RWPE1 (cell line): ENCODE results near the gene UNCX.

ENCODE experiments used
- CTCF ChIA-PET: fragments of 350-600 bp; sonication (Branson Sonifier 250); formaldehyde crosslinking; extraction: SDS; loops from one replicate; lab custom pipeline; 2021; lab: Yijun Ruan, JAX
- POLR2A ChIA-PET: fragments of 400-600 bp; formaldehyde crosslinking; extraction: SDS; loops from one replicate; lab custom pipeline; 2020; ENCODE audit warnings: antibody characterized with exemption; ENCODE audit not compliant: low non-redundant PET; lab: Yijun Ruan, JAX
- DNase-seq: peaks from one replicate; pipeline ENCODE4 v3.0.0; 2012; ENCODE audit warnings: low spot score
- H3K27ac ChIP-seq: fragments of 450-650 bp; 2 replicates; pipeline ENCODE4 v1.5.1; 2017
- CTCF ChIP-seq: fragments of 450-650 bp; conservative IDR thresholded peaks from 2 replicates; pipeline ENCODE4 v1.5.1; 2017; ENCODE audit warnings: low read depth, mild to moderate bottlenecking

UNCX gene

GRCh38 chr7:1214516-1214915 is 18.2 kb upstream of the UNCX start:
- no peak overlapping the region for H3K27ac ChIP-seq
- ChIA-PET POLR2A (no interaction called here), CTCF (no interaction called here)
- TF ChIP-seq CTCF, result no peak
- DNase-seq, result no peak

GRCh38 chr7:1218541-1219165 is 14.0 kb upstream of the UNCX start:
- POLR2A ChIA-PET, result no interaction called here
- CTCF ChIA-PET, result interaction anchor here (0.5 kb wide), 1 partner anchor 964 kb away, joined by 3 read pairs; no protein-coding TSS in a partner anchor
- no peak for TF ChIP-seq CTCF
- H3K27ac ChIP-seq, result no peak overlapping the region
- no peak for DNase-seq

- ChIA-PET POLR2A (no interaction called here), CTCF (interaction anchor here (0.6 to 1.0 kb wide), 3 partner anchors 8 to 502 kb away, joined by 3 to 4 read pairs (median 3); no protein-coding TSS in a partner anchor)
- no peak for DNase-seq
- H3K27ac ChIP-seq, result no peak overlapping the region
- TF ChIP-seq CTCF, result no peak
These were observed 13.2 kb upstream of the UNCX start for GRCh38 chr7:1219498-1219897.

GRCh38 chr7:1220000-1220726 is 12.5 kb upstream of the UNCX start:
- POLR2A ChIA-PET, result no interaction called here
- no peak for DNase-seq
- CTCF ChIA-PET, result interaction anchor here (0.8 to 1.0 kb wide), 2 partner anchors 9 to 212 kb away, joined by 3 to 4 read pairs; no protein-coding TSS in a partner anchor
- no peak for TF ChIP-seq CTCF
- H3K27ac ChIP-seq, result no peak overlapping the region

GRCh38 chr7:1220977-1221745 is 11.5 kb upstream of the UNCX start:
- no peak for TF ChIP-seq CTCF
- ChIA-PET POLR2A (no interaction called here), CTCF (interaction anchor here (0.5 kb wide), 1 partner anchor 135 kb away, joined by 3 read pairs; no protein-coding TSS in a partner anchor)
- H3K27ac ChIP-seq, result no peak overlapping the region
- no peak for DNase-seq
